Breast epithelium (tissue), 4 donors: ENCODE data around the gene MYLK. TPM values are rescaled to one million over a fixed set of nuclear protein-coding genes. Genes with fewer than 3 reads are reported as not detected.

Experiments used
- DNase-seq, 2 donors: peaks; one replicate each; pipeline ENCODE4 v3.0.0-alpha.2; 2019; ENCODE audit warnings: low spot score in 2 of 2
- H3K27ac ChIP-seq, 2 donors: fragments of 200-600 bp; sonication (generic) in 1 of 2; one replicate each; pipeline ENCODE4 v1.5.1; 2016 to 2019; ENCODE audit warnings: mild to moderate bottlenecking in 1 of 2
- H3K27me3 ChIP-seq, 2 donors: fragments of 200-600 bp; sonication (generic) in 1 of 2; one replicate each; pipeline versions ENCODE4 v1.5.1 to v1.6.0; 2017 to 2019; ENCODE audit warnings: control low read depth in 1 of 2, mild to moderate bottlenecking in 1 of 2
- H3K36me3 ChIP-seq: fragments of 200-600 bp; one replicate; pipeline ENCODE4 v1.5.1; 2019
- H3K4me1 ChIP-seq, 2 donors: fragments of 200-600 bp; sonication (generic); one replicate each; pipeline ENCODE4 v1.5.1; 2016 to 2019; ENCODE audit warnings: control low read depth in 1 of 2
- H3K4me3 ChIP-seq, 3 donors: fragments of 200-600 bp; sonication (generic); 1 replicate in 2 of 3; 2 replicates in 1 of 3; pipeline ENCODE4 v1.5.1; 2016 to 2019; ENCODE audit warnings: mild to moderate bottlenecking in 3 of 3, moderate library complexity in 2 of 3
- H3K9me3 ChIP-seq, 2 donors: fragments of 200-600 bp; sonication (generic) in 1 of 2; one replicate each; pipeline ENCODE4 v1.5.1; 2016 to 2019; ENCODE audit warnings: control low read depth in 1 of 2
- CTCF ChIP-seq, 3 donors: fragments of 450-650 bp; IDR thresholded peaks; one replicate each; pipeline ENCODE4 v1.5.1; 2016 to 2017; ENCODE audit warnings: antibody characterized with exemption in 3 of 3, mild to moderate bottlenecking in 3 of 3, moderate library complexity in 3 of 3
- POLR2A ChIP-seq: fragments of 450-650 bp; IDR thresholded peaks from one replicate; pipeline ENCODE4 v1.6.1; 2016; ENCODE audit warnings: antibody characterized with exemption, mild to moderate bottlenecking, moderate library complexity
- POLR2AphosphoS5 ChIP-seq, 3 donors: sonication (generic); formaldehyde crosslinking; IDR thresholded peaks; one replicate each; pipeline ENCODE4 v1.6.1; 2017; ENCODE audit warnings: antibody characterized with exemption in 3 of 3
- intact Hi-C: fragments of 100-400 bp; cut with DNase I; formaldehyde crosslinking; loops from one replicate; pipeline ENCODE4 v1.15.1; 2023; ENCODE audit warnings: low total_unique reads
- total RNA-seq, 3 donors: library from RNA; depleted of rRNA; stranded (reverse); fragments of >200 nt; gene quantifications; one replicate each; pipeline ENCODE4 v1.1.0, GENCODE V29; 2016

The MYLK gene
- total RNA-seq, 3 donors from 2014 or later: 87.2 to 188 (median 181) TPM

DNA sequence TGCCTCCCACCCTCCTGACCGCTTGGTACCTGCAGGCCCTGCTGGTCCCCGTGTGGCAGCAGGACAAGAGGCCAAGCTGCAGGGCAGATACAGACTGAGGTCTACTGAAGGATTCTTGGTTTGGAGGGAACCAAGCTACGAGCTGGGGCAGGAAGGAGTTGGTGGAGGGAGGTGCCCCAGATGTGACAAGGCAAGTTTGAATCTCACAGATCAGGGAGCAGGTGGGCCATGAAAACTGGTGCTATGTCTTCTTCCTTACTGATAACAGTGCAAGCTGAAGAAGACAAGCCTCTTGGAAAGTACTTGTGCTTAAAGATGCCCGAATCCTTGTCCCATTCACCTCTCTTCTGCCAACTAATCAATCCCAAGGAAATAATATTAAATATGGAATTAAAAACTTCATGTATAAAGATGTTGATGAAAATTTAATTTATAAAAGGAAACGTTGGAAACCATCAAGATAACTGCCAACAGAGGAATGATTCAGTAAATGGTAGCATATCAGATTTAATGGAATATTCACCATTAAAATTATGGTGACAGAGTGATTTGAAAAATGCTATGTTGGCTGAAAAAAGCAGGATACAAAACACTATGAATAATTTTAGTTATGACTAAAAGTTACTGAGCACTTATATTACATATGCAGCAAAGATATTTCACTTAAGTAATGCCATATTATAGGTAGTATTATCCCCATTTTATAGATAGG is 107.9 kb downstream of the MYLK start:
- intact Hi-C loops: no loop called here
- H3K9me3 ChIP-seq: no peaks in the 10 kb centered on the region
- no peaks in the 10 kb centered on the region for H3K36me3 ChIP-seq
- no peak for DNase-seq
- no peak overlapping the region for H3K4me3 ChIP-seq
- H3K27me3 ChIP-seq: no peaks in the 10 kb centered on the region
- no peaks in the 10 kb centered on the region for H3K4me1 ChIP-seq
- H3K27ac ChIP-seq: no peak overlapping the region
- TF ChIP-seq POLR2AphosphoS5 (IDR thresholded peaks at IDR 0.05) (no peak), POLR2A (no peak), CTCF (IDR thresholded peaks at IDR 0.05) (no peak)

DNA sequence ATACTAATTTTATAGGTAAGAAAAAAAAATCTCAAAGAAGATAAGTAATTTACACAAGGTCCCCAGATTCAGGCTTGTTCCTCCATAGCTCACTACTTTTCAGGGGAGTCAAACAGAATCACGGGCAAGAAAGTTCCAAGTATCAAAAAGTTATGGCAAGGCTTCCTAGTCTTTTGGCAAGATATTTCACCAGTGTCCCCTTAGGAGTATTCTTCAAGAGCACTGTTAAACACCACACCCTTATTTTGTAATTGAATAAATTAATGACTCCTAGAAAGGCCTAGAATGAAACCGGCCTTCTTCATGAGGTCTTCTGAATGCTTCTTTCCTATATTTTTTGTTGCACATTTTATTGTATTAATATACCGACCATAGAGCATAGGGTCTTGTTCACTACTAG is 109.7 kb downstream of the MYLK start:
- H3K27me3 ChIP-seq: no peaks in the 10 kb centered on the region
- TF ChIP-seq CTCF (IDR thresholded peaks at IDR 0.05) (no peak), POLR2AphosphoS5 (IDR thresholded peaks at IDR 0.05) (no peak), POLR2A (no peak)
- no peak overlapping the region for H3K27ac ChIP-seq
- intact Hi-C loops: no loop called here
- H3K9me3 ChIP-seq: no peaks in the 10 kb centered on the region
- no peaks in the 10 kb centered on the region for H3K4me1 ChIP-seq
- no peaks in the 10 kb centered on the region for H3K36me3 ChIP-seq
- no peak for DNase-seq
- H3K4me3 ChIP-seq: no peak overlapping the region

DNA sequence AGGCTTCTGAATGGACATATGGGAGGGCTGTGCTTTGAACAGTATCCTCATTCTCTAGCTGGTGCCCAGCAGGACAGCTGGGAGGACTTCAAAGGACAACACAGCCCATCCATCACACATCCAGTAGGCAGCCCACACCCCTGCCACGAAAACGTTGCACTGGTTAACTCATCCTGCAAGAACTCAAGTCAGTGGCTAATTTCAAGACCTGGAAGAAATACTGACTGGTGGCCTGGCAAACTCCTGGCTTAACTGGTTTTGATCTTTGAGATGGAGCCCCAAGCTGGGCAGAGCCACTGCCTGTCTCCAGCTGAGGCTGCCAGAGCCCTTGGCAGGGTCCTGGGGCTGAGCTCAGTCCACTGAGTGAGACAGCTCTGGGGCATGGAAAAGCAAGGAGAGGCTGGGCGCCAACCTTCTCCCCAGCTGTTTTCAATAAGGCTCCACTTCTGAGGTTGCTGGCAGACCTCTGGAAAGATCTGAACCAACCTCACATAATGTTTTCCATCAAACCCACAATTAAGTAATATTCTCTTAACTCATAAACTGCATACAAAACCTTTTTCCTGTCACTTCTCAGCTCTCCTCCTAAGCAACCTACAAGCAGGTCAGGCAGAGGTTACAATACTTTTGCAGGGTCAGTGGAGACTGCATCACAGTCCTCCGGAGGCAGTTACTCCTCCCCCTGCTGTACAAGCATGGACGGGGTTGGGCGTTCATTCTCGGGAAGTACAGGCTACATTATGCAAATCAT is 110.3 kb downstream of the MYLK start:
- TF ChIP-seq POLR2AphosphoS5 (IDR thresholded peaks at IDR 0.05) (no peak), POLR2A (no peak), CTCF (IDR thresholded peaks at IDR 0.05) (no peak)
- H3K4me1 ChIP-seq: no peaks in the 10 kb centered on the region
- no peak for DNase-seq

GRCh38 chr3:123769356-123769743 is 114.8 kb downstream of the MYLK start:
- intact Hi-C loops: no loop called here
- DNase-seq: no peak
- H3K27me3 ChIP-seq: no peaks in the 10 kb centered on the region
- no peaks in the 10 kb centered on the region for H3K9me3 ChIP-seq
- no peaks in the 10 kb centered on the region for H3K36me3 ChIP-seq
- no peak for TF ChIP-seq POLR2AphosphoS5 (IDR thresholded peaks at IDR 0.05)
- H3K27ac ChIP-seq: peak overlapping the region in 1 of 2 donors; percentile 90
- no peak overlapping the region for H3K4me3 ChIP-seq
- H3K4me1 ChIP-seq: peaks cover 0 to 4% of the 10 kb centered on the region in 2 donors

More for the DNA sequence above, 110.3 kb downstream of the MYLK start:
- Histone ChIP-seq H3K9me3 (no peaks in the 10 kb centered on the region), H3K27me3 (no peaks in the 10 kb centered on the region), H3K36me3 (no peaks in the 10 kb centered on the region), H3K4me3 (no peak overlapping the region), H3K27ac (peak overlapping the region in 1 of 2 donors; percentile 20)
- intact Hi-C loops: no loop called here

DNA sequence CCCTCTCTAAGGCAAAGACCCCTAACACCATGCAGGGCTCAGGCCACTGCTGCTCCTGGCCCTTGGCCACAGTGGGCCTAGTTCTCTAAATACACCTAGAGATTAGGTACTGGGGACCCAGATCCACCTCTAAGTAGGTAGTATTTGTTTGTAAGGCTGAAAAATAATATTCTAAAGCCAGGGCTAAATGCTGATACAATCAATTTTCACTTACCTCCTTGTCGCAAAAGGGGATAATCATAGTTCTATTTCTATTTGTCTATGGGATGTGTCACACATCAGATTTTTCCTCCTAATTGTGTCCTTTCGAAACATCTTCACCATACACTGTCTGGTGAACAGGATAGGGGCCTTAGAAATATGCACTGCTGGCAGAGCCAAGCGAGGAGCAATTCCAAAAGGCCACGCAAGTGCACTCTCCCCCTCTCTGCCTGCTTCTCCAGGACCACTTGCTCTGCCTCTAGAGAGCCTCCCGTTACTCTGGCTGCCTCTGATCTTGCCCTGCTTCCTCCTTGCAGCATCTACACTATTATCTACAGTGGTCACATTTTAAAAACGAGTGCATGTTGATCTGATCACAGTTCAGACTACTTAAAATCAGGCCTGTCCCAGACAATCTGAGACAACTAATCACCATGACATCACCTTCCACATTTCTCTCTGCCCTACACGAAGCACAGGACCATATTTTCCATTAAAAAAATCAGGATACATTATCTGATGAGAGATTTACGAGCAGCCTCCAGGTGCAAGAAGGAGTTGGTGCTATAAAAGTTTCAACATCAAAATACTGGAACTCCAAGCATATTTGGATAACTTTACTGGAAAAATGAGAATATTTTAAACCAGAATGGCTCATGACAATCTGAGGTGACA is 115.4 kb downstream of the MYLK start:
- Histone ChIP-seq H3K36me3 (no peaks in the 10 kb centered on the region), H3K9me3 (no peaks in the 10 kb centered on the region), H3K27me3 (no peaks in the 10 kb centered on the region), H3K4me3 (no peak overlapping the region), H3K4me1 (peaks cover 0 to 4% of the 10 kb centered on the region in 2 donors), H3K27ac (peak overlapping the region; percentile 9 to 90)
- no peak for DNase-seq
- TF ChIP-seq POLR2AphosphoS5 (IDR thresholded peaks at IDR 0.05) (no peak), CTCF (IDR thresholded peaks at IDR 0.05) (no peak), POLR2A (no peak)
- intact Hi-C loops: no loop called here
